KOPT-K1 (cell line): ENCODE results near the gene PPP1R14C.
"Not testable (repeated sequence)": the region's sequence is repeated elsewhere in the genome, so short reads cannot be mapped to it uniquely, and the experiment has no call there.

Experiments used
- H3K27ac ChIP-seq: fragments of 200-600 bp; sonication (generic); 2 replicates; pipeline ENCODE4 v1.5.1; 2016; ENCODE audit warnings: antibody characterized with exemption, mild to moderate bottlenecking, low read depth, low read length; ENCODE audit not compliant: poor library complexity, severe bottlenecking
- H3K36me3 ChIP-seq: fragments of 200-600 bp; sonication (generic); 2 replicates; pipeline ENCODE4 v1.5.1; 2017; ENCODE audit warnings: antibody characterized with exemption, mild to moderate bottlenecking, low read length, moderate library complexity; ENCODE audit not compliant: insufficient read depth
- H3K9me3 ChIP-seq: fragments of 200-600 bp; sonication (generic); 2 replicates; pipeline ENCODE4 v1.5.1; 2017; ENCODE audit warnings: antibody characterized with exemption, low read length, mild to moderate bottlenecking; ENCODE audit not compliant: insufficient read depth, poor library complexity, severe bottlenecking

PPP1R14C gene

GRCh38 chr6:150230164-150230561, 87.3 kb downstream of the PPP1R14C start:
- Histone ChIP-seq H3K27ac (no peak overlapping the region), H3K9me3 (peaks cover 19% of the 10 kb centered on the region), H3K36me3 (no peaks in the 10 kb centered on the region)

- no peaks in the 10 kb centered on the region for H3K36me3 ChIP-seq
- H3K9me3 ChIP-seq, result peaks cover 19% of the 10 kb centered on the region
- no peak overlapping the region for H3K27ac ChIP-seq
Measured at GRCh38 chr6:150230832-150231524, 88.1 kb downstream of the PPP1R14C start.

GRCh38 chr6:150231525-150231850, 88.6 kb downstream of the PPP1R14C start:
- Histone ChIP-seq H3K36me3 (no peaks in the 10 kb centered on the region), H3K27ac (no peak overlapping the region), H3K9me3 (peaks cover 19% of the 10 kb centered on the region)

GRCh38 chr6:150233843-150234269, 91.0 kb downstream of the PPP1R14C start:
- no peaks in the 10 kb centered on the region for H3K36me3 ChIP-seq

GRCh38 chr6:150235218-150235617, 92.4 kb downstream of the PPP1R14C start:
- no peak overlapping the region for H3K27ac ChIP-seq
- H3K36me3 ChIP-seq, result no peaks in the 10 kb centered on the region
- peaks cover 19% of the 10 kb centered on the region for H3K9me3 ChIP-seq

More at GRCh38 chr6:150233843-150234269, 91.0 kb downstream of the PPP1R14C start:
- H3K27ac ChIP-seq, result no peak overlapping the region
- peaks cover 19% of the 10 kb centered on the region for H3K9me3 ChIP-seq

- Histone ChIP-seq H3K9me3 (peaks cover 19% of the 10 kb centered on the region), H3K36me3 (no peaks in the 10 kb centered on the region), H3K27ac (no peak overlapping the region)
Measured at GRCh38 chr6:150236114-150236513, 93.3 kb downstream of the PPP1R14C start.

GRCh38 chr6:150236544-150236943, 93.7 kb downstream of the PPP1R14C start:
- Histone ChIP-seq H3K9me3 (peaks cover 19% of the 10 kb centered on the region), H3K36me3 (no peaks in the 10 kb centered on the region), H3K27ac (no peak overlapping the region)

GRCh38 chr6:150237626-150238025, 94.8 kb downstream of the PPP1R14C start:
- Histone ChIP-seq H3K27ac (no peak overlapping the region), H3K36me3 (no peaks in the 10 kb centered on the region), H3K9me3 (peaks cover 8% of the 10 kb centered on the region)

GRCh38 chr6:150238336-150238741, 95.5 kb downstream of the PPP1R14C start:
- H3K36me3 ChIP-seq, result no peaks in the 10 kb centered on the region
- no peak overlapping the region for H3K27ac ChIP-seq
- peaks cover under 1% of the 10 kb centered on the region for H3K9me3 ChIP-seq

GRCh38 chr6:150238846-150239407, 96.1 kb downstream of the PPP1R14C start:
- Histone ChIP-seq H3K9me3 (no peaks in the 10 kb centered on the region), H3K27ac (no peak overlapping the region), H3K36me3 (no peaks in the 10 kb centered on the region)

- not testable (repeated sequence) for H3K27ac ChIP-seq, H3K9me3 ChIP-seq, H3K36me3 ChIP-seq
Measured at GRCh38 chr6:150241756-150242155, 98.9 kb downstream of the PPP1R14C start.

GRCh38 chr6:150243620-150244314, 100.9 kb downstream of the PPP1R14C start:
- Histone ChIP-seq H3K9me3 (peaks cover 3% of the 10 kb centered on the region), H3K36me3 (no peaks in the 10 kb centered on the region), H3K27ac (no peak overlapping the region)

- Histone ChIP-seq H3K27ac (no peak overlapping the region), H3K9me3 (peaks cover 3% of the 10 kb centered on the region), H3K36me3 (no peaks in the 10 kb centered on the region)
Measured at GRCh38 chr6:150245148-150245935, 102.5 kb downstream of the PPP1R14C start.

- Histone ChIP-seq H3K27ac (no peak overlapping the region), H3K36me3 (no peaks in the 10 kb centered on the region), H3K9me3 (peaks cover 3% of the 10 kb centered on the region)
Measured at GRCh38 chr6:150247803-150248202, 105.0 kb downstream of the PPP1R14C start.

- Histone ChIP-seq H3K27ac (no peak overlapping the region), H3K9me3 (peaks cover 3% of the 10 kb centered on the region), H3K36me3 (no peaks in the 10 kb centered on the region)
Measured at GRCh38 chr6:150248300-150248699, 105.5 kb downstream of the PPP1R14C start.
